Endothelial cell of umbilical vein (primary cell): ENCODE results near the gene BRK1. TPM values are rescaled to one million over a fixed set of nuclear protein-coding genes. Genes with fewer than 3 reads are reported as not detected.

Source experiments
- BruUV-seq: library from RNA; stranded (reverse); fragments of 400-500 nt; replicated peaks from 2 replicates; lab custom pipeline; 2021; lab: Mats Ljungman, UMichigan
- CTCF ChIA-PET: fragments of 300-600, 350-600 bp; sonication (Branson Sonifier 250); formaldehyde crosslinking; loops from one replicate; lab custom pipeline; 2021; ENCODE audit warnings: antibody characterized with exemption, inconsistent platforms; lab: Charles Lee
- POLR2A ChIA-PET: fragments of 300-600, 350-600 bp; sonication (Branson Sonifier 250); formaldehyde crosslinking; loops from one replicate; lab custom pipeline; 2021; ENCODE audit warnings: antibody characterized with exemption, inconsistent platforms; lab: Charles Lee
- DNase-seq: peaks from one replicate; pipeline ENCODE4 v3.0.0-alpha.2; 2011; ENCODE audit warnings: low read depth, low spot score
- FAIRE-seq: peaks from 2 replicates; lab custom pipeline; 2011; peaks lifted over from hg19 to GRCh38; lab: Jason Lieb, UNC
- H2AFZ ChIP-seq: 2 replicates; pipeline ENCODE4 v1.6.0; 2012; ENCODE audit warnings: low read depth, low read length, control low read depth, inconsistent platforms
- H3K27ac ChIP-seq: 2 replicates; pipeline ENCODE4 v1.5.1; 2011; ENCODE audit warnings: low read depth, mild to moderate bottlenecking, control low read depth, low read length, moderate library complexity; ENCODE audit not compliant: insufficient read depth
- H3K27me3 ChIP-seq, 2 experiments: 2 replicates each; pipeline versions ENCODE4 v1.6.0 to v1.6.1; 2011; ENCODE audit warnings: low read length in 2 of 2, mixed read lengths in 1 of 2; ENCODE audit not compliant: control insufficient read depth in 2 of 2, insufficient read depth in 2 of 2
- H3K36me3 ChIP-seq, 2 experiments: 2 replicates in 1 of 2; 3 replicates in 1 of 2; pipeline ENCODE4 v1.5.1; 2011; ENCODE audit warnings: low read length in 2 of 2, mild to moderate bottlenecking in 1 of 2, moderate library complexity in 1 of 2; ENCODE audit not compliant: control insufficient read depth in 2 of 2, insufficient read depth in 2 of 2; ENCODE audit errors: extremely low read depth in 1 of 2
- H3K4me1 ChIP-seq: 3 replicates; pipeline ENCODE4 v1.5.1; 2011; ENCODE audit warnings: mild to moderate bottlenecking, low read length; ENCODE audit not compliant: control insufficient read depth, insufficient read depth; ENCODE audit errors: extremely low read depth
- H3K4me2 ChIP-seq: 2 replicates; pipeline ENCODE4 v1.6.1; 2011; ENCODE audit warnings: low read length, control low read depth, mixed read lengths; ENCODE audit not compliant: insufficient read depth
- H3K4me3 ChIP-seq, 3 experiments: fragments of 200-600 bp in 1 of 3; sonication (generic), shearing (Covaris generic) in 1 of 3; replicated peaks in 1 of 3; 2 replicates each; pipeline ENCODE4 v1.5.1; 2011 to 2016; ENCODE audit warnings: control low read depth in 3 of 3, low read length in 3 of 3, mild to moderate bottlenecking in 2 of 3, inconsistent platforms in 1 of 3, low read depth in 1 of 3, moderate library complexity in 1 of 3; ENCODE audit not compliant: insufficient read depth in 1 of 3
- H3K79me2 ChIP-seq: 2 replicates; pipeline ENCODE4 v1.6.0; 2012; ENCODE audit warnings: low read length, inconsistent platforms; ENCODE audit not compliant: control insufficient read depth, insufficient read depth
- H3K9ac ChIP-seq: replicated peaks from 2 replicates; pipeline ENCODE3; 2011; ENCODE audit warnings: low read length, control low read depth; ENCODE audit not compliant: insufficient read depth; ENCODE audit errors: extremely low read depth
- H3K9me1 ChIP-seq: replicated peaks from 3 replicates; pipeline ENCODE4 v1.6.0; 2011; ENCODE audit warnings: mild to moderate bottlenecking, low read length; ENCODE audit not compliant: control insufficient read depth, insufficient read depth; ENCODE audit errors: extremely low read depth
- H3K9me3 ChIP-seq: replicated peaks from 2 replicates; pipeline ENCODE4 v1.5.1; 2012; ENCODE audit warnings: low read length, inconsistent platforms; ENCODE audit not compliant: control insufficient read depth, insufficient read depth
- H4K20me1 ChIP-seq: replicated peaks from 2 replicates; pipeline ENCODE3; 2011; ENCODE audit warnings: mild to moderate bottlenecking, low read length; ENCODE audit not compliant: control insufficient read depth, insufficient read depth; ENCODE audit errors: extremely low read depth
- EZH2 ChIP-seq: IDR thresholded peaks from 2 replicates; pipeline ENCODE4 v1.6.1; 2012; ENCODE audit warnings: borderline replicate concordance, low read depth, mild to moderate bottlenecking, moderate library complexity, low read length, inconsistent platforms; ENCODE audit not compliant: severe bottlenecking
- FOS ChIP-seq: IDR thresholded peaks from 2 replicates; pipeline ENCODE4 v1.6.1; 2011; ENCODE audit warnings: mild to moderate bottlenecking, low read length, moderate library complexity, borderline replicate concordance; ENCODE audit not compliant: insufficient read depth
- GATA2 ChIP-seq: IDR thresholded peaks from 2 replicates; pipeline ENCODE4 v1.7.0; 2011; ENCODE audit warnings: low read depth, mild to moderate bottlenecking, moderate library complexity, mixed read lengths, low read length; ENCODE audit not compliant: insufficient read length, insufficient read depth
- JUN ChIP-seq: IDR thresholded peaks from 2 replicates; pipeline ENCODE4 v1.6.1; 2011; ENCODE audit warnings: borderline replicate concordance, low read depth; ENCODE audit not compliant: insufficient read length, insufficient read depth
- MAX ChIP-seq: IDR thresholded peaks from 2 replicates; pipeline ENCODE4 v1.6.1; 2011; ENCODE audit not compliant: insufficient read depth, insufficient read length
- MYC ChIP-seq: IDR thresholded peaks from one replicate; pipeline ENCODE4 v1.6.1; 2011; ENCODE audit warnings: mild to moderate bottlenecking, low read depth, low read length
- POLR2A ChIP-seq: IDR thresholded peaks from 2 replicates; pipeline ENCODE4 v1.6.1; 2012; ENCODE audit warnings: low read depth, mild to moderate bottlenecking, control low read depth, low read length
- POLR2AphosphoS5 ChIP-seq: IDR thresholded peaks from 2 replicates; pipeline ENCODE4 v1.6.1; 2012; ENCODE audit warnings: low read depth, mild to moderate bottlenecking, control low read depth, low read length, moderate library complexity; ENCODE audit not compliant: insufficient read depth
- dilution Hi-C: fragments of 300-500 bp; cut with MboI; formaldehyde crosslinking; loops from one replicate; pipeline ENCODE4 v1.15.0; 2019; ENCODE audit warnings: low sequenced_read_pairs; ENCODE audit not compliant: extremely low pct_ligation_motif_present
- intact Hi-C: fragments of 100-400 bp; cut with micrococcal nuclease; formaldehyde crosslinking; loops from one replicate; pipeline ENCODE4 v1.10.0; 2022
- polyA plus RNA-seq, 4 experiments: library from polyadenylated mRNA; depleted of rRNA in 3 of 4; stranded (reverse) in 3 of 4; unstranded in 1 of 4; fragments of >200 nt; gene quantifications; 2 replicates each; pipeline versions ENCODE4 v1.2.1 to v1.2.3, GENCODE V29; 2011 to 2012; ENCODE audit warnings: missing spikeins in 1 of 4
- total RNA-seq: library from RNA; stranded (reverse); gene quantifications from 2 replicates; pipeline ENCODE4 v1.2.3, GENCODE V29; 2021
- TF ChIP-seq, protein P1 (sequence below), 2 donors: IDR thresholded peaks; 1 replicate in 1 of 2; 2 replicates in 1 of 2; pipeline ENCODE4 v1.5.1; 2011; ENCODE audit warnings: low read length in 2 of 2, mild to moderate bottlenecking in 2 of 2, moderate library complexity in 2 of 2, control low read depth in 1 of 2, inconsistent platforms in 1 of 2, low read depth in 1 of 2; ENCODE audit not compliant: insufficient read depth in 1 of 2; ENCODE audit errors: extremely low read depth in 1 of 2

BRK1 gene
- total and polyA plus RNA-seq, 2 donors (not counting 3 experiments of a cell fraction or from before 2014, with no cell fraction given): 123 to 144 TPM

- H3K36me3 ChIP-seq: no peaks in the 10 kb centered on the region
- H3K4me2 ChIP-seq: no peak overlapping the region
- dilution Hi-C loops: no loop called here
- H3K9me1 ChIP-seq: no peaks in the 10 kb centered on the region
- TF ChIP-seq FOS (no peak), MYC (no peak), EZH2 (no peak), GATA2 (no peak), JUN (no peak), MAX (no peak), POLR2AphosphoS5 (no peak), POLR2A (no peak)
- TF ChIP-seq, protein P1, sequence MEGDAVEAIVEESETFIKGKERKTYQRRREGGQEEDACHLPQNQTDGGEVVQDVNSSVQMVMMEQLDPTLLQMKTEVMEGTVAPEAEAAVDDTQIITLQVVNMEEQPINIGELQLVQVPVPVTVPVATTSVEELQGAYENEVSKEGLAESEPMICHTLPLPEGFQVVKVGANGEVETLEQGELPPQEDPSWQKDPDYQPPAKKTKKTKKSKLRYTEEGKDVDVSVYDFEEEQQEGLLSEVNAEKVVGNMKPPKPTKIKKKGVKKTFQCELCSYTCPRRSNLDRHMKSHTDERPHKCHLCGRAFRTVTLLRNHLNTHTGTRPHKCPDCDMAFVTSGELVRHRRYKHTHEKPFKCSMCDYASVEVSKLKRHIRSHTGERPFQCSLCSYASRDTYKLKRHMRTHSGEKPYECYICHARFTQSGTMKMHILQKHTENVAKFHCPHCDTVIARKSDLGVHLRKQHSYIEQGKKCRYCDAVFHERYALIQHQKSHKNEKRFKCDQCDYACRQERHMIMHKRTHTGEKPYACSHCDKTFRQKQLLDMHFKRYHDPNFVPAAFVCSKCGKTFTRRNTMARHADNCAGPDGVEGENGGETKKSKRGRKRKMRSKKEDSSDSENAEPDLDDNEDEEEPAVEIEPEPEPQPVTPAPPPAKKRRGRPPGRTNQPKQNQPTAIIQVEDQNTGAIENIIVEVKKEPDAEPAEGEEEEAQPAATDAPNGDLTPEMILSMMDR (IDR thresholded peaks at IDR 0.05; ENCODE audit: extremely low read depth in 1 of 2, insufficient read depth in 1 of 2, low read depth in 1 of 2, low read length in 2 of 2): no peak
- no peak overlapping the region for H3K27ac ChIP-seq
- H3K4me1 ChIP-seq: no peaks in the 10 kb centered on the region
- DNase-seq (no peak), FAIRE-seq (no peak)
- no peaks in the 10 kb centered on the region for H3K27me3 ChIP-seq
- intact Hi-C loops: no loop called here
- H3K79me2 ChIP-seq: no peaks in the 10 kb centered on the region
- no TSS peak for BruUV-seq
- no peaks in the 10 kb centered on the region for H3K9me3 ChIP-seq
- H4K20me1 ChIP-seq: no peaks in the 10 kb centered on the region
- H2AFZ ChIP-seq: no peak overlapping the region
- H3K4me3 ChIP-seq: no peak overlapping the region
- no peak overlapping the region for H3K9ac ChIP-seq
- CTCF ChIA-PET: interaction anchor here (1.0 kb wide), 2 partner anchors 16 to 80 kb away, joined by 3 read pairs; no protein-coding TSS in a partner anchor
- POLR2A ChIA-PET: no interaction called here
Measured at GRCh38 chr3:10074666-10075065, 40.8 kb upstream of the BRK1 start.
